ENCODE measurements around the gene ANKRD52.

GRCh38 chr12:56237552-56237951, 20.6 kb downstream of the ANKRD52 start:
- no peak for TF ChIP-seq ZNF274 (IDR thresholded peaks at IDR 0.05; ENCODE audit: low read depth, low read length)
- TF ChIP-seq YY1 (IDR thresholded peaks at IDR 0.05; ENCODE audit: insufficient read depth, insufficient read length), result no peak
- no peak for TF ChIP-seq SUZ12 (IDR thresholded peaks at IDR 0.05; ENCODE audit: extremely low read depth, insufficient read depth, insufficient read length)

All from NT2/D1 (cell line).